Vagina (tissue), 2 donors: ENCODE measurements around the gene MEGF10.

ENCODE experiments used
- CTCF ChIP-seq, 3 experiments: fragments of 450-650 bp in 2 of 3; fragments of 200-600 bp in 1 of 3; sonication (generic) in 1 of 3; IDR thresholded peaks; one replicate each; pipeline ENCODE4 v1.5.1; 2017 to 2019; ENCODE audit warnings: antibody characterized with exemption in 3 of 3, mild to moderate bottlenecking in 2 of 3, moderate library complexity in 2 of 3
- POLR2A ChIP-seq, 2 donors: fragments of 450-650 bp; IDR thresholded peaks; one replicate each; pipeline ENCODE4 v1.6.1; 2017; ENCODE audit warnings: antibody characterized with exemption in 2 of 2, mild to moderate bottlenecking in 2 of 2, moderate library complexity in 2 of 2

- no peak for TF ChIP-seq CTCF (IDR thresholded peaks at IDR 0.05)
- no peak for TF ChIP-seq POLR2A (IDR thresholded peaks at IDR 0.05)
These were observed 216.0 kb downstream of the MEGF10 start for GRCh38 chr5:127506616-127507015.
